Epithelial cell of prostate (primary cell): Measurements from ENCODE around the gene SLC48A1.

Experiments used
- DNase-seq: peaks from one replicate; pipeline ENCODE4 v3.0.0-alpha.2; 2011; ENCODE audit warnings: low read depth, low spot score
- H3K27ac ChIP-seq: fragments of 450-650 bp; 2 replicates; pipeline ENCODE4 v1.5.1; 2017; ENCODE audit warnings: mild to moderate bottlenecking

Gene SLC48A1

GRCh38 chr12:47787596-47788319 is 14.7 kb downstream of the SLC48A1 start:
- DNase-seq: no peak
- no peak overlapping the region for H3K27ac ChIP-seq

GRCh38 chr12:47789141-47789540 is 16.1 kb downstream of the SLC48A1 start:
- no peak for DNase-seq
- no peak overlapping the region for H3K27ac ChIP-seq

GRCh38 chr12:47789712-47790489 is 16.9 kb downstream of the SLC48A1 start:
- DNase-seq: no peak
- H3K27ac ChIP-seq: no peak overlapping the region

- DNase-seq: no peak
- H3K27ac ChIP-seq: no peak overlapping the region
These were observed 17.8 kb downstream of the SLC48A1 start for GRCh38 chr12:47790676-47791350.

- H3K27ac ChIP-seq: no peak overlapping the region
- DNase-seq: no peak
These were observed 18.3 kb downstream of the SLC48A1 start for GRCh38 chr12:47791351-47791746.

GRCh38 chr12:47791874-47792273 is 18.8 kb downstream of the SLC48A1 start:
- no peak overlapping the region for H3K27ac ChIP-seq
- no peak for DNase-seq

- DNase-seq: no peak
- no peak overlapping the region for H3K27ac ChIP-seq
These were observed 20.1 kb downstream of the SLC48A1 start for GRCh38 chr12:47793015-47793681.

GRCh38 chr12:47794679-47795078 is 21.6 kb downstream of the SLC48A1 start:
- no peak overlapping the region for H3K27ac ChIP-seq
- DNase-seq: no peak

- no peak overlapping the region for H3K27ac ChIP-seq
- no peak for DNase-seq
These were observed 22.2 kb downstream of the SLC48A1 start for GRCh38 chr12:47795121-47795813.

GRCh38 chr12:47795814-47796411 is 22.9 kb downstream of the SLC48A1 start:
- H3K27ac ChIP-seq: no peak overlapping the region
- no peak for DNase-seq

GRCh38 chr12:47797441-47797840 is 24.4 kb downstream of the SLC48A1 start:
- H3K27ac ChIP-seq: no peak overlapping the region
- no peak for DNase-seq

GRCh38 chr12:47798382-47798948 is 25.4 kb downstream of the SLC48A1 start:
- no peak overlapping the region for H3K27ac ChIP-seq
- no peak for DNase-seq

GRCh38 chr12:47799357-47799955 is 26.4 kb downstream of the SLC48A1 start:
- no peak for DNase-seq
- H3K27ac ChIP-seq: no peak overlapping the region

GRCh38 chr12:47800582-47800981 is 27.5 kb downstream of the SLC48A1 start:
- H3K27ac ChIP-seq: no peak overlapping the region
- DNase-seq: no peak

- no peak overlapping the region for H3K27ac ChIP-seq
- no peak for DNase-seq
These were observed 28.3 kb downstream of the SLC48A1 start for GRCh38 chr12:47801170-47801903.

GRCh38 chr12:47801904-47802246 is 28.8 kb downstream of the SLC48A1 start:
- no peak overlapping the region for H3K27ac ChIP-seq
- DNase-seq: no peak

- no peak for DNase-seq
- H3K27ac ChIP-seq: no peak overlapping the region
These were observed 29.3 kb downstream of the SLC48A1 start for GRCh38 chr12:47802312-47802711.

GRCh38 chr12:47803191-47803875 is 30.3 kb downstream of the SLC48A1 start:
- no peak for DNase-seq
- no peak overlapping the region for H3K27ac ChIP-seq
